Measurements from ENCODE around the gene TTI1.

DNA sequence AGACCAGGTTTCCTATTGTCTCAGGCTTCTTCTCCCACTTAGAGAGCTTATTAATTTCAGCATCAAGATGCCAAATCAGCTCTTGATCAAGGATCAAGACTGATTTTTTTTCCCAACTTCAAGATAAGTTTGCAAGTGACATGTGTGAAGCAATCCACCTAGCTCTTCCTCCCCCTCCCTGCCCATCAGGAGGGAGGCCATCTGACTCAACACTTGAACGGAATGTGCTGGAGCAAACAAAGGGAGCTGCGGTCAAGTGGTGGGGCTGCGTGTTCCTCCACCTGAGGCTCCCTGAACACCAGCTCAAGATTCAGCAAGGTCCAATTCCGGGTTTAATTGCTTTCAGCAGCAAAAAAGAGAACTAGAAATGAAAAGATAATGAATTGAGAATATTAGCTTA, 38.7 kb downstream of the TTI1 start:
- TF ChIP-seq EP300 (conservative IDR thresholded peaks at IDR 0.05; ENCODE audit: poor library complexity, severe bottlenecking) (no peak), CTCF (IDR thresholded peaks at IDR 0.05; ENCODE audit: poor library complexity, severe bottlenecking) (no peak), RAD21 (conservative IDR thresholded peaks at IDR 0.05) (no peak), EZH2 (IDR thresholded peaks at IDR 0.05; ENCODE audit: borderline replicate concordance, insufficient read depth, low read length, poor library complexity, severe bottlenecking) (no peak)
- TF ChIP-seq, protein P1, sequence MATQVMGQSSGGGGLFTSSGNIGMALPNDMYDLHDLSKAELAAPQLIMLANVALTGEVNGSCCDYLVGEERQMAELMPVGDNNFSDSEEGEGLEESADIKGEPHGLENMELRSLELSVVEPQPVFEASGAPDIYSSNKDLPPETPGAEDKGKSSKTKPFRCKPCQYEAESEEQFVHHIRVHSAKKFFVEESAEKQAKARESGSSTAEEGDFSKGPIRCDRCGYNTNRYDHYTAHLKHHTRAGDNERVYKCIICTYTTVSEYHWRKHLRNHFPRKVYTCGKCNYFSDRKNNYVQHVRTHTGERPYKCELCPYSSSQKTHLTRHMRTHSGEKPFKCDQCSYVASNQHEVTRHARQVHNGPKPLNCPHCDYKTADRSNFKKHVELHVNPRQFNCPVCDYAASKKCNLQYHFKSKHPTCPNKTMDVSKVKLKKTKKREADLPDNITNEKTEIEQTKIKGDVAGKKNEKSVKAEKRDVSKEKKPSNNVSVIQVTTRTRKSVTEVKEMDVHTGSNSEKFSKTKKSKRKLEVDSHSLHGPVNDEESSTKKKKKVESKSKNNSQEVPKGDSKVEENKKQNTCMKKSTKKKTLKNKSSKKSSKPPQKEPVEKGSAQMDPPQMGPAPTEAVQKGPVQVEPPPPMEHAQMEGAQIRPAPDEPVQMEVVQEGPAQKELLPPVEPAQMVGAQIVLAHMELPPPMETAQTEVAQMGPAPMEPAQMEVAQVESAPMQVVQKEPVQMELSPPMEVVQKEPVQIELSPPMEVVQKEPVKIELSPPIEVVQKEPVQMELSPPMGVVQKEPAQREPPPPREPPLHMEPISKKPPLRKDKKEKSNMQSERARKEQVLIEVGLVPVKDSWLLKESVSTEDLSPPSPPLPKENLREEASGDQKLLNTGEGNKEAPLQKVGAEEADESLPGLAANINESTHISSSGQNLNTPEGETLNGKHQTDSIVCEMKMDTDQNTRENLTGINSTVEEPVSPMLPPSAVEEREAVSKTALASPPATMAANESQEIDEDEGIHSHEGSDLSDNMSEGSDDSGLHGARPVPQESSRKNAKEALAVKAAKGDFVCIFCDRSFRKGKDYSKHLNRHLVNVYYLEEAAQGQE (IDR thresholded peaks at IDR 0.05; ENCODE audit: borderline replicate concordance) = no peak

All from neural cell (in vitro differentiated cells).